Endothelial cell of umbilical vein (primary cell): ENCODE results near the gene FYCO1.

Source experiments
- EZH2 ChIP-seq: IDR thresholded peaks from 2 replicates; pipeline ENCODE4 v1.6.1; 2012; ENCODE audit warnings: borderline replicate concordance, low read depth, mild to moderate bottlenecking, moderate library complexity, low read length, inconsistent platforms; ENCODE audit not compliant: severe bottlenecking
- POLR2A ChIP-seq: IDR thresholded peaks from 2 replicates; pipeline ENCODE4 v1.6.1; 2012; ENCODE audit warnings: low read depth, mild to moderate bottlenecking, control low read depth, low read length
- POLR2AphosphoS5 ChIP-seq: IDR thresholded peaks from 2 replicates; pipeline ENCODE4 v1.6.1; 2012; ENCODE audit warnings: low read depth, mild to moderate bottlenecking, control low read depth, low read length, moderate library complexity; ENCODE audit not compliant: insufficient read depth
- TF ChIP-seq, protein P1 (sequence below), 2 donors: IDR thresholded peaks; 1 replicate in 1 of 2; 2 replicates in 1 of 2; pipeline ENCODE4 v1.5.1; 2011; ENCODE audit warnings: low read length in 2 of 2, mild to moderate bottlenecking in 2 of 2, moderate library complexity in 2 of 2, control low read depth in 1 of 2, inconsistent platforms in 1 of 2, low read depth in 1 of 2; ENCODE audit not compliant: insufficient read depth in 1 of 2; ENCODE audit errors: extremely low read depth in 1 of 2

DNA sequence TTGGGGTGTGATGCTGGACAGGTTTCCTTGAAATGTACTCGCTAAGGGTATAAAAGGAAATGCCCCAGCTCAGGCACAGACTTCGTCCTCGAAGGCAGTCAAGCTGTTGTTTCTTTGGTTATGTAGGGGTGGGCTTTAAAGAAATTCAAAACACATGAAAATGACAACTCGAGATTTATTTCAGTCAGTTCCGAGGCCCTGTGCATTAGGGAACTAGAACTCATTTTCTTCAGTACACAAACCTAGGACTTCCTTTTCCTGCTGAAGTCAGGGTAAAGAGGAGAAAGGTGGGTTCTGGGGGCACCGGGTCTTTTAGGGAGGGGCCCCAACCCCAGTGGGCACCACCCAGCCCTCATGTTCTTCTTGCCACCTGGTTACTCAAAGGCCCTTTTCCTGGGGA is 101.6 kb downstream of the FYCO1 start:
- TF ChIP-seq, protein P1, sequence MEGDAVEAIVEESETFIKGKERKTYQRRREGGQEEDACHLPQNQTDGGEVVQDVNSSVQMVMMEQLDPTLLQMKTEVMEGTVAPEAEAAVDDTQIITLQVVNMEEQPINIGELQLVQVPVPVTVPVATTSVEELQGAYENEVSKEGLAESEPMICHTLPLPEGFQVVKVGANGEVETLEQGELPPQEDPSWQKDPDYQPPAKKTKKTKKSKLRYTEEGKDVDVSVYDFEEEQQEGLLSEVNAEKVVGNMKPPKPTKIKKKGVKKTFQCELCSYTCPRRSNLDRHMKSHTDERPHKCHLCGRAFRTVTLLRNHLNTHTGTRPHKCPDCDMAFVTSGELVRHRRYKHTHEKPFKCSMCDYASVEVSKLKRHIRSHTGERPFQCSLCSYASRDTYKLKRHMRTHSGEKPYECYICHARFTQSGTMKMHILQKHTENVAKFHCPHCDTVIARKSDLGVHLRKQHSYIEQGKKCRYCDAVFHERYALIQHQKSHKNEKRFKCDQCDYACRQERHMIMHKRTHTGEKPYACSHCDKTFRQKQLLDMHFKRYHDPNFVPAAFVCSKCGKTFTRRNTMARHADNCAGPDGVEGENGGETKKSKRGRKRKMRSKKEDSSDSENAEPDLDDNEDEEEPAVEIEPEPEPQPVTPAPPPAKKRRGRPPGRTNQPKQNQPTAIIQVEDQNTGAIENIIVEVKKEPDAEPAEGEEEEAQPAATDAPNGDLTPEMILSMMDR (IDR thresholded peaks at IDR 0.05; ENCODE audit: extremely low read depth in 1 of 2, insufficient read depth in 1 of 2, low read depth in 1 of 2, low read length in 2 of 2): no peak
- no peak for TF ChIP-seq POLR2A
- TF ChIP-seq POLR2AphosphoS5: no peak
- no peak for TF ChIP-seq EZH2
